GM12878 (cell line): ENCODE data around the gene LAMB4. TPM values are rescaled to one million over a fixed set of nuclear protein-coding genes. Genes with fewer than 3 reads are reported as not detected.

ENCODE experiments used
- ATAC-seq: fragments of 200-7000 bp; cut with Tn5 transposase; 3 replicates; pipeline ENCODE4 v1.9.1; 2020; ENCODE audit warnings: mild to moderate bottlenecking, moderate library complexity
- BruUV-seq: library from RNA; stranded (reverse); fragments of 400-500 nt; replicated peaks from 2 replicates; lab custom pipeline; 2021; lab: Mats Ljungman, UMichigan
- CTCF ChIA-PET: fragments of 300-600 bp; sonication (Branson Sonifier 250); formaldehyde crosslinking; extraction: SDS; loops from one replicate; lab custom pipeline; 2021; ENCODE audit warnings: inconsistent platforms; lab: Yijun Ruan, JAX
- POLR2A ChIA-PET: fragments of 350-600 bp; formaldehyde crosslinking; extraction: SDS; loops from one replicate; lab custom pipeline; 2021; ENCODE audit warnings: inconsistent platforms; lab: Charles Lee
- RAD21 ChIA-PET: fragments of 300-600 bp; sonication (Branson Sonifier 250); formaldehyde crosslinking; loops from one replicate; lab custom pipeline; 2023; ENCODE audit warnings: antibody characterized with exemption; ENCODE audit not compliant: unreplicated experiment; lab: Charles Lee
- SMC1A ChIA-PET: fragments of 300-600 bp; sonication (Branson Sonifier 250); formaldehyde crosslinking; loops from one replicate; lab custom pipeline; 2023; ENCODE audit not compliant: unreplicated experiment, uncharacterized antibody; lab: Charles Lee
- DNase-seq: peaks from one replicate; pipeline ENCODE4 v3.0.0-alpha.2; 2011; ENCODE audit warnings: low read depth, low spot score
- FAIRE-seq: peaks from 3 replicates; lab custom pipeline; 2011; peaks lifted over from hg19 to GRCh38; lab: Jason Lieb, UNC
- H2AFZ ChIP-seq: 2 replicates; pipeline ENCODE4 v1.6.0; 2011; ENCODE audit warnings: low read depth, low read length, control low read depth; ENCODE audit not compliant: control insufficient read depth
- H3K27ac ChIP-seq: 2 replicates; pipeline ENCODE4 v1.5.1; 2011; ENCODE audit warnings: control low read depth; ENCODE audit not compliant: control insufficient read depth, insufficient read depth
- H3K27me3 ChIP-seq, 2 experiments: replicated peaks in 1 of 2; 2 replicates each; pipeline versions ENCODE4 v1.6.0 to v1.6.1; 2011; ENCODE audit warnings: low read length in 1 of 2; ENCODE audit not compliant: control insufficient read depth in 2 of 2, insufficient read depth in 2 of 2
- H3K36me3 ChIP-seq, 2 experiments: 2 replicates each; pipeline ENCODE4 v1.5.1; 2011; ENCODE audit warnings: low read length in 1 of 2; ENCODE audit not compliant: control insufficient read depth in 2 of 2, insufficient read depth in 2 of 2
- H3K4me1 ChIP-seq: 2 replicates; pipeline ENCODE4 v1.6.1; 2011; ENCODE audit warnings: mild to moderate bottlenecking, low read length, moderate library complexity, mixed read lengths; ENCODE audit not compliant: control insufficient read depth, insufficient read depth
- H3K4me2 ChIP-seq: 2 replicates; pipeline ENCODE4 v1.6.0; 2011; ENCODE audit warnings: control low read depth; ENCODE audit not compliant: control insufficient read depth, insufficient read depth
- H3K4me3 ChIP-seq: fragments of 200-600 bp; sonication (generic); 2 replicates; pipeline ENCODE4 v1.5.1; 2016
- H3K79me2 ChIP-seq: 2 replicates; pipeline ENCODE4 v1.6.0; 2011; ENCODE audit warnings: low read length; ENCODE audit not compliant: control insufficient read depth, insufficient read depth
- H3K9ac ChIP-seq: 2 replicates; pipeline ENCODE4 v1.8.0; 2011; ENCODE audit warnings: low read length, control low read depth, mixed read lengths; ENCODE audit not compliant: control insufficient read depth, insufficient read depth
- H3K9me3 ChIP-seq: replicated peaks from 3 replicates; pipeline ENCODE4 v1.5.1; 2011; ENCODE audit warnings: mild to moderate bottlenecking, low read length; ENCODE audit not compliant: control insufficient read depth, insufficient read depth
- H4K20me1 ChIP-seq: 2 replicates; pipeline ENCODE4 v1.6.0; 2011; ENCODE audit not compliant: control insufficient read depth, insufficient read depth
- BMI1 ChIP-seq: fragments of 450-650 bp; IDR thresholded peaks from 2 replicates; pipeline ENCODE4 v1.6.1; 2016; ENCODE audit warnings: mild to moderate bottlenecking, moderate library complexity, borderline replicate concordance
- CHD4 ChIP-seq: fragments of 200-600 bp; sonication (generic); IDR thresholded peaks from 2 replicates; pipeline ENCODE4 v1.6.1; 2016; ENCODE audit warnings: mild to moderate bottlenecking
- IKZF2 ChIP-seq, 2 experiments: fragments of 450-650 bp; IDR thresholded peaks; 2 replicates each; pipeline ENCODE4 v1.6.1; 2017; ENCODE audit warnings: mild to moderate bottlenecking in 2 of 2, moderate library complexity in 2 of 2
- KAT2A ChIP-seq: conservative IDR thresholded peaks from 2 replicates; pipeline ENCODE4 v1.6.1; 2011; ENCODE audit warnings: low read depth, low read length; ENCODE audit not compliant: control insufficient read depth
- MEF2B ChIP-seq: fragments of 450-650 bp; IDR thresholded peaks from 2 replicates; pipeline ENCODE4 v1.6.1; 2018; ENCODE audit warnings: mild to moderate bottlenecking, moderate library complexity; ENCODE audit not compliant: partially characterized antibody, poor library complexity, severe bottlenecking
- NR2F1 ChIP-seq: fragments of 450-650 bp; conservative IDR thresholded peaks from 2 replicates; pipeline ENCODE4 v1.6.1; 2017; ENCODE audit warnings: mild to moderate bottlenecking
- RB1 ChIP-seq: fragments of 450-650 bp; formaldehyde crosslinking; IDR thresholded peaks from 2 replicates; pipeline ENCODE4 v1.6.1; 2017; ENCODE audit warnings: mild to moderate bottlenecking, borderline replicate concordance
- STAT1 ChIP-seq: fragments of 450-650 bp; conservative IDR thresholded peaks from 2 replicates; pipeline ENCODE4 v1.6.1; 2014; ENCODE audit warnings: antibody characterized with exemption, mild to moderate bottlenecking
- ZSCAN29 ChIP-seq: fragments of 450-650 bp; IDR thresholded peaks from 2 replicates; pipeline ENCODE4 v1.6.1; 2017; ENCODE audit warnings: mild to moderate bottlenecking, moderate library complexity
- WGBS: methylation state at CpG from one replicate; pipeline ENCODE4 v1.1.6; 2016; ENCODE audit warnings: low lambda C conversion rate; ENCODE audit not compliant: insufficient replicate concordance, insufficient coverage; ENCODE audit errors: missing lambda C conversion rate; 5-methylcytosine and 5-hydroxymethylcytosine counted together
- in situ Hi-C: fragments of 300-500 bp; cut with MboI; formaldehyde crosslinking; loops from 9 replicates; pipeline ENCODE4 v1.14.3; 2018; ENCODE audit warnings: mixed read lengths
- intact Hi-C: fragments of 100-400 bp; cut with micrococcal nuclease; formaldehyde crosslinking; loops from one replicate; pipeline ENCODE4 v1.14.2; 2022; ENCODE audit not compliant: unreplicated experiment
- polyA plus RNA-seq, 11 experiments: library from polyadenylated mRNA; depleted of rRNA in 4 of 11; unstranded in 6 of 11; stranded (reverse) in 5 of 11; fragments of >200 nt; fragmentation: Nextera tagmentation in 4 of 11; fragmentation: Illumina TruSeq in 1 of 11; extraction: Ambion mirVana in 4 of 11; extraction: Trizol in 1 of 11; gene quantifications; 1 replicate in 1 of 11; 2 replicates in 10 of 11; pipeline versions ENCODE4 v1.2.1 to v1.2.3, GENCODE V29; 2011 to 2016; ENCODE audit warnings: inconsistent platforms in 2 of 11, missing spikeins in 2 of 11, low read depth in 1 of 11
- total RNA-seq, 4 experiments: library from RNA; depleted of rRNA in 3 of 4; stranded (reverse); fragments of >200 nt in 3 of 4; fragmentation: Illumina TruSeq in 1 of 4; extraction: Trizol in 1 of 4; gene quantifications; 2 replicates each; pipeline versions ENCODE4 v1.2.1 to v1.2.3, GENCODE V29; 2013 to 2021
- TF ChIP-seq, protein P1 (sequence below): fragments of 450-650 bp; formaldehyde crosslinking; IDR thresholded peaks from 2 replicates; pipeline ENCODE4 v1.4.0; 2022; ENCODE audit warnings: mild to moderate bottlenecking, moderate library complexity
- TF ChIP-seq, protein P2 (sequence below): fragments of 450-650 bp; IDR thresholded peaks from 2 replicates; pipeline ENCODE4 v1.6.1; 2017; ENCODE audit warnings: mild to moderate bottlenecking, low read depth, inconsistent platforms; ENCODE audit not compliant: poor library complexity, severe bottlenecking
- TF ChIP-seq, protein P3 (sequence below): IDR thresholded peaks from 2 replicates; pipeline ENCODE4 v1.6.1; 2011; ENCODE audit warnings: low read depth, low read length, improper control_type of control experiment, borderline replicate concordance
- TF ChIP-seq, protein P4 (sequence below): fragments of 150-350 bp; IDR thresholded peaks from 2 replicates; pipeline ENCODE4 v1.6.1; 2016; ENCODE audit warnings: low read depth, low read length

Gene LAMB4
- total and polyA plus RNA-seq, 10 of the 15 experiments (the other 5 are each of a cell fraction or from before 2014, with no cell fraction given), result 0.04 to 0.06 TPM; not detected in 8

DNA sequence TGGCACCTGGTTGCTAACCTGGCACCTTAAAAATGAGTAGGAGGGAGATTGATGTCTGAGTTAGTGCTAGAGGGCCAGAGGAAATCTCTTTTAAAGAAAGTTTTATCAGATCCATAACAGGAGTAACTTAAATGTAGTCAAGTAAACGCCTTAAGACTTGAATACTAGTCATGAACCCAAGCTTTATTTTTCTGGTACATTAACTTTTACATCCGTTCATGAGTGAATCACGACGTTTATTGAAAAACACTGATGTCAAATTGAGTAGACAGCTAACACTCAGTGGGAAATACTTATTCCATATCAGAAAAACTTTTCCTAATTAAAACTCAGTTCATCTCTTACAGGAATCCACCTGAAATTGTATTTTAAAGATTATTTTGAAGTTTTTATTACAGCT is 120.3 kb downstream of the LAMB4 start:
- H3K36me3 ChIP-seq, result no peaks in the 10 kb centered on the region
- no peak for DNase-seq
- 29% methylated on average over 4 of the region's 4 CpGs for WGBS
- no peak for ATAC-seq
- no peaks in the 10 kb centered on the region for H3K4me1 ChIP-seq
- in situ Hi-C loops (no loop called here), intact Hi-C loops (no loop called here)
- peaks cover 0 to 4% of the 10 kb centered on the region in 2 experiments; a peak in 3 of 4 replicates for H3K27me3 ChIP-seq
- H3K4me3 ChIP-seq, result no peak overlapping the region
- no peaks in the 10 kb centered on the region for H3K9me3 ChIP-seq
- BruUV-seq, result no TSS peak
- FAIRE-seq, result no peak
- SMC1A ChIA-PET, result interaction anchor here (0.6 kb wide), 1 partner anchor 838 kb away, joined by 3 read pairs; no protein-coding TSS in a partner anchor
- H3K9ac ChIP-seq, result no peak overlapping the region
- H4K20me1 ChIP-seq, result no peaks in the 10 kb centered on the region
- H2AFZ ChIP-seq, result no peak overlapping the region
- no peak overlapping the region for H3K27ac ChIP-seq
- H3K79me2 ChIP-seq, result no peaks in the 10 kb centered on the region
- RAD21 ChIA-PET, result no interaction called here
- H3K4me2 ChIP-seq, result no peak overlapping the region
- POLR2A ChIA-PET, result no interaction called here
- CTCF ChIA-PET, result no interaction called here
- TF ChIP-seq NR2F1 (no peak), IKZF2 (IDR thresholded peaks at IDR 0.05) (no peak), RB1 (no peak), KAT2A (no peak), BMI1 (no peak), STAT1 (no peak), ZSCAN29 (no peak), CHD4 (no peak), MEF2B (no peak)
- TF ChIP-seq, protein P1, sequence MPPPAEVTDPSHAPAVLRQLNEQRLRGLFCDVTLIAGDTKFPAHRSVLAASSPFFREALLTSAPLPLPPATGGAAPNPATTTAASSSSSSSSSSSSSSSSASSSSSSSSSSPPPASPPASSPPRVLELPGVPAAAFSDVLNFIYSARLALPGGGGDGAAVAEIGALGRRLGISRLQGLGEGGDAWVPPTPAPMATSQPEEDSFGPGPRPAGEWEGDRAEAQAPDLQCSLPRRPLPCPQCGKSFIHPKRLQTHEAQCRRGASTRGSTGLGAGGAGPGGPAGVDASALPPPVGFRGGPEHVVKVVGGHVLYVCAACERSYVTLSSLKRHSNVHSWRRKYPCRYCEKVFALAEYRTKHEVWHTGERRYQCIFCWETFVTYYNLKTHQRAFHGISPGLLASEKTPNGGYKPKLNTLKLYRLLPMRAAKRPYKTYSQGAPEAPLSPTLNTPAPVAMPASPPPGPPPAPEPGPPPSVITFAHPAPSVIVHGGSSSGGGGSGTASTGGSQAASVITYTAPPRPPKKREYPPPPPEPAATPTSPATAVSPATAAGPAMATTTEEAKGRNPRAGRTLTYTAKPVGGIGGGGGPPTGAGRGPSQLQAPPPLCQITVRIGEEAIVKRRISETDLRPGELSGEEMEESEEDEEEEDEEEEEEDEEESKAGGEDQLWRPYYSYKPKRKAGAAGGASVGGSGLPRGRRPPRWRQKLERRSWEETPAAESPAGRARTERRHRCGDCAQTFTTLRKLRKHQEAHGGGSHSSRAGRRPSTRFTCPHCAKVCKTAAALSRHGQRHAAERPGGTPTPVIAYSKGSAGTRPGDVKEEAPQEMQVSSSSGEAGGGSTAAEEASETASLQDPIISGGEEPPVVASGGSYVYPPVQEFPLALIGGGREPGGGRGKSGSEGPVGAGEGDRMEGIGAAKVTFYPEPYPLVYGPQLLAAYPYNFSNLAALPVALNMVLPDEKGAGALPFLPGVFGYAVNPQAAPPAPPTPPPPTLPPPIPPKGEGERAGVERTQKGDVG (CRISPR knock-in tag), result no peak
- TF ChIP-seq, protein P2, sequence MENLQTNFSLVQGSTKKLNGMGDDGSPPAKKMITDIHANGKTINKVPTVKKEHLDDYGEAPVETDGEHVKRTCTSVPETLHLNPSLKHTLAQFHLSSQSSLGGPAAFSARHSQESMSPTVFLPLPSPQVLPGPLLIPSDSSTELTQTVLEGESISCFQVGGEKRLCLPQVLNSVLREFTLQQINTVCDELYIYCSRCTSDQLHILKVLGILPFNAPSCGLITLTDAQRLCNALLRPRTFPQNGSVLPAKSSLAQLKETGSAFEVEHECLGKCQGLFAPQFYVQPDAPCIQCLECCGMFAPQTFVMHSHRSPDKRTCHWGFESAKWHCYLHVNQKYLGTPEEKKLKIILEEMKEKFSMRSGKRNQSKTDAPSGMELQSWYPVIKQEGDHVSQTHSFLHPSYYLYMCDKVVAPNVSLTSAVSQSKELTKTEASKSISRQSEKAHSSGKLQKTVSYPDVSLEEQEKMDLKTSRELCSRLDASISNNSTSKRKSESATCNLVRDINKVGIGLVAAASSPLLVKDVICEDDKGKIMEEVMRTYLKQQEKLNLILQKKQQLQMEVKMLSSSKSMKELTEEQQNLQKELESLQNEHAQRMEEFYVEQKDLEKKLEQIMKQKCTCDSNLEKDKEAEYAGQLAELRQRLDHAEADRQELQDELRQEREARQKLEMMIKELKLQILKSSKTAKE, result no peak
- TF ChIP-seq, protein P3, sequence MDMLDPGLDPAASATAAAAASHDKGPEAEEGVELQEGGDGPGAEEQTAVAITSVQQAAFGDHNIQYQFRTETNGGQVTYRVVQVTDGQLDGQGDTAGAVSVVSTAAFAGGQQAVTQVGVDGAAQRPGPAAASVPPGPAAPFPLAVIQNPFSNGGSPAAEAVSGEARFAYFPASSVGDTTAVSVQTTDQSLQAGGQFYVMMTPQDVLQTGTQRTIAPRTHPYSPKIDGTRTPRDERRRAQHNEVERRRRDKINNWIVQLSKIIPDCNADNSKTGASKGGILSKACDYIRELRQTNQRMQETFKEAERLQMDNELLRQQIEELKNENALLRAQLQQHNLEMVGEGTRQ, result no peak
- TF ChIP-seq, protein P4, sequence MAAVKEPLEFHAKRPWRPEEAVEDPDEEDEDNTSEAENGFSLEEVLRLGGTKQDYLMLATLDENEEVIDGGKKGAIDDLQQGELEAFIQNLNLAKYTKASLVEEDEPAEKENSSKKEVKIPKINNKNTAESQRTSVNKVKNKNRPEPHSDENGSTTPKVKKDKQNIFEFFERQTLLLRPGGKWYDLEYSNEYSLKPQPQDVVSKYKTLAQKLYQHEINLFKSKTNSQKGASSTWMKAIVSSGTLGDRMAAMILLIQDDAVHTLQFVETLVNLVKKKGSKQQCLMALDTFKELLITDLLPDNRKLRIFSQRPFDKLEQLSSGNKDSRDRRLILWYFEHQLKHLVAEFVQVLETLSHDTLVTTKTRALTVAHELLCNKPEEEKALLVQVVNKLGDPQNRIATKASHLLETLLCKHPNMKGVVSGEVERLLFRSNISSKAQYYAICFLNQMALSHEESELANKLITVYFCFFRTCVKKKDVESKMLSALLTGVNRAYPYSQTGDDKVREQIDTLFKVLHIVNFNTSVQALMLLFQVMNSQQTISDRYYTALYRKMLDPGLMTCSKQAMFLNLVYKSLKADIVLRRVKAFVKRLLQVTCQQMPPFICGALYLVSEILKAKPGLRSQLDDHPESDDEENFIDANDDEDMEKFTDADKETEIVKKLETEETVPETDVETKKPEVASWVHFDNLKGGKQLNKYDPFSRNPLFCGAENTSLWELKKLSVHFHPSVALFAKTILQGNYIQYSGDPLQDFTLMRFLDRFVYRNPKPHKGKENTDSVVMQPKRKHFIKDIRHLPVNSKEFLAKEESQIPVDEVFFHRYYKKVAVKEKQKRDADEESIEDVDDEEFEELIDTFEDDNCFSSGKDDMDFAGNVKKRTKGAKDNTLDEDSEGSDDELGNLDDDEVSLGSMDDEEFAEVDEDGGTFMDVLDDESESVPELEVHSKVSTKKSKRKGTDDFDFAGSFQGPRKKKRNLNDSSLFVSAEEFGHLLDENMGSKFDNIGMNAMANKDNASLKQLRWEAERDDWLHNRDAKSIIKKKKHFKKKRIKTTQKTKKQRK, result no peak
